ENCODE results near the gene DARS1.
"Not testable (repeated sequence)": the region's sequence is repeated elsewhere in the genome, so short reads cannot be mapped to it uniquely, and the experiment has no call there.

DARS1 gene

GRCh38 chr2:135888587-135888986 is 96.8 kb downstream of the DARS1 start:
- not testable (repeated sequence) for H4K8ac ChIP-seq (ENCODE audit: low read depth, low read length); H2BK15ac ChIP-seq (ENCODE audit: low read length); H2AFZ ChIP-seq (ENCODE audit: low read length); H3K27ac ChIP-seq (replicated peaks; ENCODE audit: low read length); H2BK12ac ChIP-seq (ENCODE audit: low read length); H3K9me3 ChIP-seq (replicated peaks in 1 of 2; ENCODE audit: control insufficient read depth in 2 of 2, insufficient read depth in 1 of 2, low read depth in 1 of 2, low read length in 2 of 2); H2BK5ac ChIP-seq (ENCODE audit: low read length); H3K4me1 ChIP-seq (ENCODE audit: control insufficient read depth in 2 of 2, insufficient read depth in 1 of 2, low read depth in 1 of 2, low read length in 2 of 2); H3K9ac ChIP-seq (ENCODE audit: low read depth, low read length, poor library complexity); H4K91ac ChIP-seq (ENCODE audit: low read depth, low read length, poor library complexity); H3K27me3 ChIP-seq (ENCODE audit: control insufficient read depth in 3 of 3, insufficient read depth in 3 of 3, low read depth in 1 of 3, low read length in 3 of 3); H3K4me3 ChIP-seq (ENCODE audit: low read length in 2 of 2); H3K18ac ChIP-seq (ENCODE audit: low read length); DNase-seq (ENCODE audit: low spot score); H3K36me3 ChIP-seq (replicated peaks in 1 of 2; ENCODE audit: control insufficient read depth in 2 of 2, insufficient read depth in 2 of 2, low read length in 2 of 2); H3K79me1 ChIP-seq (ENCODE audit: low read depth, low read length); H3K4me2 ChIP-seq (ENCODE audit: insufficient read depth, low read length, poor library complexity, severe bottlenecking); H3K23ac ChIP-seq (ENCODE audit: low read depth, low read length, poor library complexity); H2AK5ac ChIP-seq (ENCODE audit: low read depth, low read length); H3K14ac ChIP-seq (ENCODE audit: low read length); H2BK120ac ChIP-seq (ENCODE audit: low read depth, low read length); H3K4ac ChIP-seq (ENCODE audit: low read length)
- WGBS, 2 donors (ENCODE audit: extremely low coverage in 2 of 2, insufficient read length in 2 of 2, insufficient replicate concordance in 1 of 2), result no CpG with 5 or more reads among the region's 5 CpGs

- Histone ChIP-seq H4K8ac (ENCODE audit: low read depth, low read length) (no peak overlapping the region), H2AFZ (ENCODE audit: low read length) (peak overlapping the region; percentile 56), H3K14ac (ENCODE audit: low read length) (no peak overlapping the region), H3K27ac (replicated peaks; ENCODE audit: low read length) (no peak overlapping the region), H3K4ac (ENCODE audit: low read length) (no peak overlapping the region), H3K4me2 (ENCODE audit: insufficient read depth, low read length, poor library complexity, severe bottlenecking) (no peak overlapping the region), H2BK5ac (ENCODE audit: low read length) (no peak overlapping the region), H2BK12ac (ENCODE audit: low read length) (no peak overlapping the region), H2BK120ac (ENCODE audit: low read depth, low read length) (no peak overlapping the region), H3K9ac (ENCODE audit: low read depth, low read length, poor library complexity) (no peak overlapping the region), H3K23ac (ENCODE audit: low read depth, low read length, poor library complexity) (no peak overlapping the region), H3K4me1 (ENCODE audit: control insufficient read depth in 2 of 2, insufficient read depth in 1 of 2, low read depth in 1 of 2, low read length in 2 of 2) (peaks cover 2 to 5% of the 10 kb centered on the region in 2 donors), H2AK5ac (ENCODE audit: low read depth, low read length) (no peak overlapping the region), H2BK15ac (ENCODE audit: low read length) (no peak overlapping the region), H3K4me3 (ENCODE audit: low read length in 2 of 2) (no peak overlapping the region), H3K79me1 (ENCODE audit: low read depth, low read length) (no peaks in the 10 kb centered on the region), H4K91ac (ENCODE audit: low read depth, low read length, poor library complexity) (no peak overlapping the region), H3K27me3 (ENCODE audit: control insufficient read depth in 3 of 3, insufficient read depth in 3 of 3, low read depth in 1 of 3, low read length in 3 of 3) (no peaks in the 10 kb centered on the region), H3K36me3 (replicated peaks in 1 of 2; ENCODE audit: control insufficient read depth in 2 of 2, insufficient read depth in 2 of 2, low read length in 2 of 2) (no peaks in the 10 kb centered on the region), H3K18ac (ENCODE audit: low read length) (no peak overlapping the region), H3K9me3 (replicated peaks in 1 of 2; ENCODE audit: control insufficient read depth in 2 of 2, insufficient read depth in 1 of 2, low read depth in 1 of 2, low read length in 2 of 2) (peaks cover 0 to 3% of the 10 kb centered on the region in 2 donors)
- no peak for DNase-seq (ENCODE audit: low spot score)
- no CpG with 5 or more reads among the region's 4 CpGs for WGBS, 2 donors (ENCODE audit: extremely low coverage in 2 of 2, insufficient read length in 2 of 2, insufficient replicate concordance in 1 of 2)
Observed at GRCh38 chr2:135885709-135886108, 99.7 kb downstream of the DARS1 start.

- no peak overlapping the region for H2BK12ac ChIP-seq (ENCODE audit: low read length)
- H4K8ac ChIP-seq (ENCODE audit: low read depth, low read length), result no peak overlapping the region
- no peak overlapping the region for H4K91ac ChIP-seq (ENCODE audit: low read depth, low read length, poor library complexity)
- no peak overlapping the region for H3K14ac ChIP-seq (ENCODE audit: low read length)
- no peak overlapping the region for H2BK120ac ChIP-seq (ENCODE audit: low read depth, low read length)
- H3K36me3 ChIP-seq (replicated peaks in 1 of 2; ENCODE audit: control insufficient read depth in 2 of 2, insufficient read depth in 2 of 2, low read length in 2 of 2), result no peaks in the 10 kb centered on the region
- H3K9ac ChIP-seq (ENCODE audit: low read depth, low read length, poor library complexity), result no peak overlapping the region
- no peaks in the 10 kb centered on the region for H3K27me3 ChIP-seq (ENCODE audit: control insufficient read depth in 3 of 3, insufficient read depth in 3 of 3, low read depth in 1 of 3, low read length in 3 of 3)
- no peak overlapping the region for H3K18ac ChIP-seq (ENCODE audit: low read length)
- H3K23ac ChIP-seq (ENCODE audit: low read depth, low read length, poor library complexity), result no peak overlapping the region
- no peaks in the 10 kb centered on the region for H3K9me3 ChIP-seq (replicated peaks in 1 of 2; ENCODE audit: control insufficient read depth in 2 of 2, insufficient read depth in 1 of 2, low read depth in 1 of 2, low read length in 2 of 2)
- H2AK5ac ChIP-seq (ENCODE audit: low read depth, low read length), result no peak overlapping the region
- H3K27ac ChIP-seq (replicated peaks; ENCODE audit: low read length), result no peak overlapping the region
- no peak overlapping the region for H2BK15ac ChIP-seq (ENCODE audit: low read length)
- DNase-seq (ENCODE audit: low spot score), result no peak
- H3K79me1 ChIP-seq (ENCODE audit: low read depth, low read length), result no peaks in the 10 kb centered on the region
- WGBS, 2 donors (ENCODE audit: extremely low coverage in 2 of 2, insufficient read length in 2 of 2, insufficient replicate concordance in 1 of 2), result no CpG with 5 or more reads among the region's 3 CpGs
- no peak overlapping the region for H2BK5ac ChIP-seq (ENCODE audit: low read length)
- H3K4me1 ChIP-seq (ENCODE audit: control insufficient read depth in 2 of 2, insufficient read depth in 1 of 2, low read depth in 1 of 2, low read length in 2 of 2), result peaks cover 2 to 5% of the 10 kb centered on the region in 2 donors
- no peak overlapping the region for H3K4me3 ChIP-seq (ENCODE audit: low read length in 2 of 2)
- H2AFZ ChIP-seq (ENCODE audit: low read length), result peak overlapping the region; percentile 30
- no peak overlapping the region for H3K4ac ChIP-seq (ENCODE audit: low read length)
- H3K4me2 ChIP-seq (ENCODE audit: insufficient read depth, low read length, poor library complexity, severe bottlenecking), result no peak overlapping the region
Observed at GRCh38 chr2:135882415-135882814, 103.0 kb downstream of the DARS1 start.

GRCh38 chr2:135876770-135877169 is 108.7 kb downstream of the DARS1 start:
- not testable (repeated sequence) for H3K14ac ChIP-seq (ENCODE audit: low read length); H2BK5ac ChIP-seq (ENCODE audit: low read length); H3K27me3 ChIP-seq (ENCODE audit: control insufficient read depth in 3 of 3, insufficient read depth in 3 of 3, low read depth in 1 of 3, low read length in 3 of 3); H2AK5ac ChIP-seq (ENCODE audit: low read depth, low read length); H3K4ac ChIP-seq (ENCODE audit: low read length); H3K18ac ChIP-seq (ENCODE audit: low read length); H3K4me1 ChIP-seq (ENCODE audit: control insufficient read depth in 2 of 2, insufficient read depth in 1 of 2, low read depth in 1 of 2, low read length in 2 of 2); H4K8ac ChIP-seq (ENCODE audit: low read depth, low read length); H2BK15ac ChIP-seq (ENCODE audit: low read length); H2BK12ac ChIP-seq (ENCODE audit: low read length); DNase-seq (ENCODE audit: low spot score); H3K4me2 ChIP-seq (ENCODE audit: insufficient read depth, low read length, poor library complexity, severe bottlenecking); H2BK120ac ChIP-seq (ENCODE audit: low read depth, low read length); H3K23ac ChIP-seq (ENCODE audit: low read depth, low read length, poor library complexity); H3K9ac ChIP-seq (ENCODE audit: low read depth, low read length, poor library complexity); H3K79me1 ChIP-seq (ENCODE audit: low read depth, low read length); H4K91ac ChIP-seq (ENCODE audit: low read depth, low read length, poor library complexity); H3K27ac ChIP-seq (replicated peaks; ENCODE audit: low read length); H3K9me3 ChIP-seq (replicated peaks in 1 of 2; ENCODE audit: control insufficient read depth in 2 of 2, insufficient read depth in 1 of 2, low read depth in 1 of 2, low read length in 2 of 2)
- H3K4me3 ChIP-seq (ENCODE audit: low read length in 2 of 2), result peak overlapping the region in 1 of 2 donors; percentile 77
- H3K36me3 ChIP-seq (replicated peaks in 1 of 2; ENCODE audit: control insufficient read depth in 2 of 2, insufficient read depth in 2 of 2, low read length in 2 of 2), result peaks cover 0 to 33% of the 10 kb centered on the region in 2 donors
- H2AFZ ChIP-seq (ENCODE audit: low read length), result peak overlapping the region; percentile 94
- no CpG with 5 or more reads among the region's 15 CpGs for WGBS, 2 donors (ENCODE audit: extremely low coverage in 2 of 2, insufficient read length in 2 of 2, insufficient replicate concordance in 1 of 2)

Measured in neuronal stem cell (in vitro differentiated cells).